Mesenchymal stem cell (in vitro differentiated cells and primary cell): ENCODE results near the gene LRRC3C.

Experiments used
- DNase-seq: peaks from one replicate; pipeline ENCODE4 v3.0.0-alpha.2; 2013
- H2AFZ ChIP-seq: one replicate; pipeline ENCODE4 v1.6.1; 2013; ENCODE audit warnings: low read depth, mild to moderate bottlenecking, control low read depth, inconsistent platforms, low read length, moderate library complexity
- H2AK5ac ChIP-seq: 2 replicates; pipeline ENCODE4 v1.6.1; 2013; ENCODE audit warnings: low read length, moderate library complexity, mild to moderate bottlenecking, inconsistent platforms; ENCODE audit not compliant: severe bottlenecking
- H2BK120ac ChIP-seq: one replicate; pipeline ENCODE4 v1.6.1; 2013; ENCODE audit warnings: low read depth, mild to moderate bottlenecking, inconsistent platforms, low read length, moderate library complexity
- H2BK12ac ChIP-seq, 2 experiments: one replicate each; pipeline ENCODE4 v1.6.1; 2013; ENCODE audit warnings: inconsistent platforms in 2 of 2, low read length in 2 of 2, mild to moderate bottlenecking in 2 of 2, moderate library complexity in 2 of 2, control low read depth in 1 of 2
- H2BK15ac ChIP-seq: one replicate; pipeline ENCODE4 v1.6.1; 2013; ENCODE audit warnings: mild to moderate bottlenecking, low read depth, inconsistent platforms; ENCODE audit not compliant: poor library complexity, severe bottlenecking
- H2BK5ac ChIP-seq: 2 replicates; pipeline ENCODE4 v1.6.1; 2013; ENCODE audit warnings: low read depth, mild to moderate bottlenecking, low read length, control low read depth, inconsistent platforms; ENCODE audit not compliant: poor library complexity, severe bottlenecking
- H3K14ac ChIP-seq, 2 experiments: one replicate each; pipeline ENCODE4 v1.6.1; 2013; ENCODE audit warnings: inconsistent platforms in 2 of 2, low read length in 2 of 2, control low read depth in 1 of 2, mild to moderate bottlenecking in 1 of 2, moderate library complexity in 1 of 2
- H3K18ac ChIP-seq, 2 experiments: one replicate each; pipeline ENCODE4 v1.6.1; 2013; ENCODE audit warnings: inconsistent platforms in 2 of 2, low read length in 2 of 2, control low read depth in 1 of 2, low read depth in 1 of 2, mild to moderate bottlenecking in 1 of 2
- H3K23ac ChIP-seq, 2 experiments: one replicate each; pipeline ENCODE4 v1.6.1; 2013; ENCODE audit warnings: inconsistent platforms in 2 of 2, low read length in 2 of 2, mild to moderate bottlenecking in 2 of 2, moderate library complexity in 2 of 2, control low read depth in 1 of 2
- H3K27ac ChIP-seq: 2 replicates; pipeline ENCODE4 v1.5.1; 2013; ENCODE audit warnings: mild to moderate bottlenecking, moderate library complexity, low read length, control low read depth, inconsistent platforms; ENCODE audit not compliant: poor library complexity, severe bottlenecking
- H3K27me3 ChIP-seq, 2 experiments: 2 replicates each; pipeline versions ENCODE4 v1.6.1 to v1.7.0; 2013; ENCODE audit warnings: low read length in 2 of 2, mild to moderate bottlenecking in 2 of 2, moderate library complexity in 2 of 2, control low read depth in 1 of 2, inconsistent platforms in 1 of 2; ENCODE audit not compliant: control insufficient read depth in 1 of 2, insufficient read depth in 1 of 2
- H3K36me3 ChIP-seq, 2 experiments: 2 replicates each; pipeline versions ENCODE4 v1.6.1 to v1.7.0; 2013; ENCODE audit warnings: low read length in 2 of 2, control low read depth in 1 of 2, inconsistent platforms in 1 of 2, low read depth in 1 of 2, mild to moderate bottlenecking in 1 of 2; ENCODE audit not compliant: insufficient read depth in 2 of 2, control insufficient read depth in 1 of 2
- H3K4ac ChIP-seq, 2 experiments: one replicate each; pipeline ENCODE4 v1.6.1; 2013; ENCODE audit warnings: inconsistent platforms in 2 of 2, low read length in 2 of 2, mild to moderate bottlenecking in 2 of 2, moderate library complexity in 2 of 2, control low read depth in 1 of 2, low read depth in 1 of 2
- H3K4me1 ChIP-seq: 2 replicates; pipeline ENCODE4 v1.6.1; 2013; ENCODE audit warnings: low read depth, low read length, control low read depth; ENCODE audit not compliant: control insufficient read depth, insufficient read depth
- H3K4me2 ChIP-seq: 2 replicates; pipeline ENCODE4 v1.6.1; 2013; ENCODE audit warnings: low read length, mild to moderate bottlenecking, inconsistent platforms; ENCODE audit not compliant: poor library complexity, severe bottlenecking
- H3K4me3 ChIP-seq, 2 experiments: 2 replicates each; pipeline versions ENCODE4 v1.5.1 to v1.7.0; 2013; ENCODE audit warnings: low read length in 2 of 2, mild to moderate bottlenecking in 2 of 2, control low read depth in 1 of 2, low read depth in 1 of 2; ENCODE audit not compliant: insufficient read depth in 1 of 2
- H3K79me1 ChIP-seq: replicated peaks from 2 replicates; pipeline ENCODE4 v1.6.1; 2013; ENCODE audit warnings: mild to moderate bottlenecking, control low read depth, low read length, inconsistent platforms; ENCODE audit not compliant: poor library complexity, severe bottlenecking
- H3K9ac ChIP-seq: 2 replicates; pipeline ENCODE4 v1.7.0; 2013; ENCODE audit warnings: mild to moderate bottlenecking, low read length, moderate library complexity
- H3K9me3 ChIP-seq: 2 replicates; pipeline ENCODE4 v1.7.0; 2013; ENCODE audit warnings: mild to moderate bottlenecking, low read length; ENCODE audit not compliant: control insufficient read depth
- H4K8ac ChIP-seq: one replicate; pipeline ENCODE4 v1.6.1; 2013; ENCODE audit warnings: inconsistent platforms, mild to moderate bottlenecking, low read length, moderate library complexity
- H4K91ac ChIP-seq: one replicate; pipeline ENCODE4 v1.6.1; 2013; ENCODE audit warnings: mild to moderate bottlenecking, low read length, inconsistent platforms
- WGBS: methylation state at CpG from one replicate; pipeline ENCODE4 v1.1.7; 2013; ENCODE audit warnings: mixed read lengths; 5-methylcytosine and 5-hydroxymethylcytosine counted together

The LRRC3C gene

GRCh38 chr17:39973496-39973895 lies 46.0 kb downstream of the LRRC3C start:
- Histone ChIP-seq H3K23ac (no peak overlapping the region), H3K27ac (no peak overlapping the region), H2BK5ac (no peak overlapping the region)

GRCh38 chr17:39974433-39974832 lies 46.9 kb downstream of the LRRC3C start:
- H2BK5ac ChIP-seq = no peak overlapping the region
- no peak overlapping the region for H3K23ac ChIP-seq
- no peak overlapping the region for H3K4me2 ChIP-seq
- H3K36me3 ChIP-seq = no peaks in the 10 kb centered on the region
- H2BK12ac ChIP-seq = no peak overlapping the region
- 83% methylated on average over 4 of the region's 5 CpGs for WGBS
- H2AFZ ChIP-seq = no peak overlapping the region
- H4K91ac ChIP-seq = no peak overlapping the region
- no peak overlapping the region for H3K9ac ChIP-seq
- H3K4ac ChIP-seq = peak overlapping the region in 1 of 2 experiments; percentile 60
- H2BK15ac ChIP-seq = no peak overlapping the region
- H3K18ac ChIP-seq = no peak overlapping the region
- no peak overlapping the region for H2AK5ac ChIP-seq
- no peak overlapping the region for H3K27ac ChIP-seq
- H3K14ac ChIP-seq = no peak overlapping the region
- no peak overlapping the region for H3K4me3 ChIP-seq
- no peaks in the 10 kb centered on the region for H3K9me3 ChIP-seq
- peaks cover 4 to 32% of the 10 kb centered on the region in 2 experiments for H3K27me3 ChIP-seq
- peaks cover 2% of the 10 kb centered on the region for H3K4me1 ChIP-seq
- no peak overlapping the region for H4K8ac ChIP-seq
- DNase-seq = no peak
- no peaks in the 10 kb centered on the region for H3K79me1 ChIP-seq
- no peak overlapping the region for H2BK120ac ChIP-seq

More at GRCh38 chr17:39973496-39973895, 46.0 kb downstream of the LRRC3C start:
- no peak overlapping the region for H3K4ac ChIP-seq
- H2AK5ac ChIP-seq = no peak overlapping the region
- 77% methylated on average over 2 of the region's 2 CpGs for WGBS
- no peak overlapping the region for H2BK15ac ChIP-seq
- no peak for DNase-seq
- H3K4me2 ChIP-seq = no peak overlapping the region
- no peaks in the 10 kb centered on the region for H3K4me1 ChIP-seq
- no peak overlapping the region for H2BK120ac ChIP-seq
- H3K79me1 ChIP-seq = no peaks in the 10 kb centered on the region
- H3K9ac ChIP-seq = no peak overlapping the region
- no peak overlapping the region for H2BK12ac ChIP-seq
- no peak overlapping the region for H3K18ac ChIP-seq
- H4K91ac ChIP-seq = no peak overlapping the region
- H4K8ac ChIP-seq = no peak overlapping the region
- no peak overlapping the region for H3K14ac ChIP-seq
- H2AFZ ChIP-seq = no peak overlapping the region
- no peak overlapping the region for H3K4me3 ChIP-seq
- H3K27me3 ChIP-seq = peaks cover 4 to 40% of the 10 kb centered on the region in 2 experiments
- H3K36me3 ChIP-seq = no peaks in the 10 kb centered on the region
- no peaks in the 10 kb centered on the region for H3K9me3 ChIP-seq

- DNase-seq = no peak
- no peaks in the 10 kb centered on the region for H3K79me1 ChIP-seq
- H3K4me2 ChIP-seq = no peak overlapping the region
- H4K8ac ChIP-seq = no peak overlapping the region
- no peak overlapping the region for H2BK120ac ChIP-seq
- H4K91ac ChIP-seq = no peak overlapping the region
- H2BK5ac ChIP-seq = no peak overlapping the region
- H3K27ac ChIP-seq = no peak overlapping the region
- no peak overlapping the region for H2AK5ac ChIP-seq
- H3K14ac ChIP-seq = no peak overlapping the region
- no peak overlapping the region for H3K4me3 ChIP-seq
- peaks cover 4 to 21% of the 10 kb centered on the region in 2 experiments for H3K27me3 ChIP-seq
- no peaks in the 10 kb centered on the region for H3K36me3 ChIP-seq
- H2BK12ac ChIP-seq = no peak overlapping the region
- no peak overlapping the region for H3K23ac ChIP-seq
- H3K9ac ChIP-seq = no peak overlapping the region
- no peak overlapping the region for H2AFZ ChIP-seq
- 71% methylated on average over 1 of the region's 4 CpGs for WGBS
- no peak overlapping the region for H2BK15ac ChIP-seq
- H3K4me1 ChIP-seq = peaks cover 2% of the 10 kb centered on the region
- H3K9me3 ChIP-seq = no peaks in the 10 kb centered on the region
- H3K4ac ChIP-seq = no peak overlapping the region
- H3K18ac ChIP-seq = no peak overlapping the region
Measured at GRCh38 chr17:39975801-39976200, 48.3 kb downstream of the LRRC3C start.

GRCh38 chr17:39979016-39979670 lies 51.6 kb downstream of the LRRC3C start:
- H3K18ac ChIP-seq = peak overlapping the region in 1 of 2 experiments; percentile 11
- H2AFZ ChIP-seq = no peak overlapping the region
- peak overlapping the region; percentile 91 for H3K9ac ChIP-seq
- H4K8ac ChIP-seq = no peak overlapping the region
- peaks cover 2% of the 10 kb centered on the region for H3K4me1 ChIP-seq
- no peak overlapping the region for H3K23ac ChIP-seq
- H3K79me1 ChIP-seq = peaks cover 2% of the 10 kb centered on the region
- no peak overlapping the region for H3K14ac ChIP-seq
- H4K91ac ChIP-seq = no peak overlapping the region
- H3K4me3 ChIP-seq = peak overlapping the region in 1 of 2 experiments; percentile 99
- no peak overlapping the region for H2BK120ac ChIP-seq
- H3K27ac ChIP-seq = peak overlapping the region; percentile 55
- peaks cover 0 to 7% of the 10 kb centered on the region in 2 experiments for H3K27me3 ChIP-seq
- peak overlapping the region; percentile 12 for H2AK5ac ChIP-seq
- no peak overlapping the region for H2BK12ac ChIP-seq
- no peak overlapping the region for H2BK15ac ChIP-seq
- DNase-seq = peak; percentile 70
- no peak overlapping the region for H3K4me2 ChIP-seq
- 0% methylated on average over 1 of the region's 5 CpGs for WGBS
- no peaks in the 10 kb centered on the region for H3K9me3 ChIP-seq
- no peak overlapping the region for H2BK5ac ChIP-seq
- H3K4ac ChIP-seq = no peak overlapping the region
- peaks cover 1% of the 10 kb centered on the region in 2 experiments for H3K36me3 ChIP-seq
